Mesenchymal stem cell (in vitro differentiated cells and primary cell): ENCODE measurements around the gene DYSF.

Experiments used
- DNase-seq: peaks from one replicate; pipeline ENCODE4 v3.0.0-alpha.2; 2013
- H2AFZ ChIP-seq: one replicate; pipeline ENCODE4 v1.6.1; 2013; ENCODE audit warnings: low read depth, mild to moderate bottlenecking, control low read depth, inconsistent platforms, low read length, moderate library complexity
- H2AK5ac ChIP-seq: 2 replicates; pipeline ENCODE4 v1.6.1; 2013; ENCODE audit warnings: low read length, moderate library complexity, mild to moderate bottlenecking, inconsistent platforms; ENCODE audit not compliant: severe bottlenecking
- H2BK120ac ChIP-seq: one replicate; pipeline ENCODE4 v1.6.1; 2013; ENCODE audit warnings: low read depth, mild to moderate bottlenecking, inconsistent platforms, low read length, moderate library complexity
- H2BK12ac ChIP-seq, 2 experiments: one replicate each; pipeline ENCODE4 v1.6.1; 2013; ENCODE audit warnings: inconsistent platforms in 2 of 2, low read length in 2 of 2, mild to moderate bottlenecking in 2 of 2, moderate library complexity in 2 of 2, control low read depth in 1 of 2
- H2BK15ac ChIP-seq: one replicate; pipeline ENCODE4 v1.6.1; 2013; ENCODE audit warnings: mild to moderate bottlenecking, low read depth, inconsistent platforms; ENCODE audit not compliant: poor library complexity, severe bottlenecking
- H2BK5ac ChIP-seq: 2 replicates; pipeline ENCODE4 v1.6.1; 2013; ENCODE audit warnings: low read depth, mild to moderate bottlenecking, low read length, control low read depth, inconsistent platforms; ENCODE audit not compliant: poor library complexity, severe bottlenecking
- H3K14ac ChIP-seq, 2 experiments: one replicate each; pipeline ENCODE4 v1.6.1; 2013; ENCODE audit warnings: inconsistent platforms in 2 of 2, low read length in 2 of 2, control low read depth in 1 of 2, mild to moderate bottlenecking in 1 of 2, moderate library complexity in 1 of 2
- H3K18ac ChIP-seq, 2 experiments: one replicate each; pipeline ENCODE4 v1.6.1; 2013; ENCODE audit warnings: inconsistent platforms in 2 of 2, low read length in 2 of 2, control low read depth in 1 of 2, low read depth in 1 of 2, mild to moderate bottlenecking in 1 of 2
- H3K23ac ChIP-seq, 2 experiments: one replicate each; pipeline ENCODE4 v1.6.1; 2013; ENCODE audit warnings: inconsistent platforms in 2 of 2, low read length in 2 of 2, mild to moderate bottlenecking in 2 of 2, moderate library complexity in 2 of 2, control low read depth in 1 of 2
- H3K27ac ChIP-seq: 2 replicates; pipeline ENCODE4 v1.5.1; 2013; ENCODE audit warnings: mild to moderate bottlenecking, moderate library complexity, low read length, control low read depth, inconsistent platforms; ENCODE audit not compliant: poor library complexity, severe bottlenecking
- H3K27me3 ChIP-seq, 2 experiments: 2 replicates each; pipeline versions ENCODE4 v1.6.1 to v1.7.0; 2013; ENCODE audit warnings: low read length in 2 of 2, mild to moderate bottlenecking in 2 of 2, moderate library complexity in 2 of 2, control low read depth in 1 of 2, inconsistent platforms in 1 of 2; ENCODE audit not compliant: control insufficient read depth in 1 of 2, insufficient read depth in 1 of 2
- H3K36me3 ChIP-seq, 2 experiments: 2 replicates each; pipeline versions ENCODE4 v1.6.1 to v1.7.0; 2013; ENCODE audit warnings: low read length in 2 of 2, control low read depth in 1 of 2, inconsistent platforms in 1 of 2, low read depth in 1 of 2, mild to moderate bottlenecking in 1 of 2; ENCODE audit not compliant: insufficient read depth in 2 of 2, control insufficient read depth in 1 of 2
- H3K4ac ChIP-seq, 2 experiments: one replicate each; pipeline ENCODE4 v1.6.1; 2013; ENCODE audit warnings: inconsistent platforms in 2 of 2, low read length in 2 of 2, mild to moderate bottlenecking in 2 of 2, moderate library complexity in 2 of 2, control low read depth in 1 of 2, low read depth in 1 of 2
- H3K4me1 ChIP-seq: 2 replicates; pipeline ENCODE4 v1.6.1; 2013; ENCODE audit warnings: low read depth, low read length, control low read depth; ENCODE audit not compliant: control insufficient read depth, insufficient read depth
- H3K4me2 ChIP-seq: 2 replicates; pipeline ENCODE4 v1.6.1; 2013; ENCODE audit warnings: low read length, mild to moderate bottlenecking, inconsistent platforms; ENCODE audit not compliant: poor library complexity, severe bottlenecking
- H3K4me3 ChIP-seq, 2 experiments: 2 replicates each; pipeline versions ENCODE4 v1.5.1 to v1.7.0; 2013; ENCODE audit warnings: low read length in 2 of 2, mild to moderate bottlenecking in 2 of 2, control low read depth in 1 of 2, low read depth in 1 of 2; ENCODE audit not compliant: insufficient read depth in 1 of 2
- H3K79me1 ChIP-seq: replicated peaks from 2 replicates; pipeline ENCODE4 v1.6.1; 2013; ENCODE audit warnings: mild to moderate bottlenecking, control low read depth, low read length, inconsistent platforms; ENCODE audit not compliant: poor library complexity, severe bottlenecking
- H3K9ac ChIP-seq: 2 replicates; pipeline ENCODE4 v1.7.0; 2013; ENCODE audit warnings: mild to moderate bottlenecking, low read length, moderate library complexity
- H3K9me3 ChIP-seq: 2 replicates; pipeline ENCODE4 v1.7.0; 2013; ENCODE audit warnings: mild to moderate bottlenecking, low read length; ENCODE audit not compliant: control insufficient read depth
- H4K8ac ChIP-seq: one replicate; pipeline ENCODE4 v1.6.1; 2013; ENCODE audit warnings: inconsistent platforms, mild to moderate bottlenecking, low read length, moderate library complexity
- H4K91ac ChIP-seq: one replicate; pipeline ENCODE4 v1.6.1; 2013; ENCODE audit warnings: mild to moderate bottlenecking, low read length, inconsistent platforms
- WGBS: methylation state at CpG from one replicate; pipeline ENCODE4 v1.1.7; 2013; ENCODE audit warnings: mixed read lengths; 5-methylcytosine and 5-hydroxymethylcytosine counted together

The DYSF gene

GRCh38 chr2:71596011-71596410 lies 142.7 kb downstream of the DYSF start:
- H3K18ac ChIP-seq, result no peak overlapping the region

GRCh38 chr2:71597756-71598155 lies 144.4 kb downstream of the DYSF start:
- Histone ChIP-seq H3K27me3 (peaks cover 0 to 69% of the 10 kb centered on the region in 2 experiments), H3K4me3 (no peak overlapping the region), H3K36me3 (peaks cover 0 to 89% of the 10 kb centered on the region in 2 experiments), H3K79me1 (no peaks in the 10 kb centered on the region), H3K9ac (no peak overlapping the region), H4K91ac (no peak overlapping the region), H2BK5ac (no peak overlapping the region), H3K23ac (no peak overlapping the region), H2BK120ac (no peak overlapping the region), H2AFZ (no peak overlapping the region), H2BK12ac (no peak overlapping the region), H3K18ac (no peak overlapping the region), H3K4ac (no peak overlapping the region), H3K9me3 (no peaks in the 10 kb centered on the region), H4K8ac (no peak overlapping the region), H3K4me1 (no peaks in the 10 kb centered on the region), H3K4me2 (no peak overlapping the region), H3K27ac (no peak overlapping the region), H2BK15ac (no peak overlapping the region), H2AK5ac (no peak overlapping the region), H3K14ac (no peak overlapping the region)
- no peak for DNase-seq
- WGBS, result 68% methylated on average over 3 of the region's 4 CpGs

More at GRCh38 chr2:71596011-71596410, 142.7 kb downstream of the DYSF start:
- no peaks in the 10 kb centered on the region for H3K9me3 ChIP-seq
- H3K4me2 ChIP-seq, result no peak overlapping the region
- no peak overlapping the region for H2AK5ac ChIP-seq
- no peak overlapping the region for H2BK15ac ChIP-seq
- H4K8ac ChIP-seq, result no peak overlapping the region
- H3K36me3 ChIP-seq, result peaks cover 0 to 88% of the 10 kb centered on the region in 2 experiments
- H2BK5ac ChIP-seq, result no peak overlapping the region
- H2BK12ac ChIP-seq, result no peak overlapping the region
- H2BK120ac ChIP-seq, result no peak overlapping the region
- 84% methylated on average over 16 of the region's 17 CpGs for WGBS
- no peaks in the 10 kb centered on the region for H3K79me1 ChIP-seq
- no peak for DNase-seq
- no peak overlapping the region for H2AFZ ChIP-seq
- peaks cover 4% of the 10 kb centered on the region for H3K4me1 ChIP-seq
- peaks cover 0 to 59% of the 10 kb centered on the region in 2 experiments for H3K27me3 ChIP-seq
- H3K4ac ChIP-seq, result no peak overlapping the region
- H3K9ac ChIP-seq, result no peak overlapping the region
- H3K14ac ChIP-seq, result no peak overlapping the region
- H3K23ac ChIP-seq, result no peak overlapping the region
- H3K4me3 ChIP-seq, result no peak overlapping the region
- H3K27ac ChIP-seq, result no peak overlapping the region
- no peak overlapping the region for H4K91ac ChIP-seq

- Histone ChIP-seq H3K4me2 (no peak overlapping the region), H3K27ac (no peak overlapping the region), H3K4me3 (no peak overlapping the region), H3K9me3 (no peaks in the 10 kb centered on the region), H3K79me1 (no peaks in the 10 kb centered on the region), H2AFZ (no peak overlapping the region), H4K91ac (no peak overlapping the region), H3K27me3 (peaks cover 0 to 71% of the 10 kb centered on the region in 2 experiments), H2BK15ac (no peak overlapping the region), H3K18ac (no peak overlapping the region), H2AK5ac (no peak overlapping the region), H3K36me3 (peaks cover 0 to 93% of the 10 kb centered on the region in 2 experiments), H2BK12ac (no peak overlapping the region), H2BK120ac (no peak overlapping the region), H2BK5ac (no peak overlapping the region), H4K8ac (no peak overlapping the region), H3K14ac (no peak overlapping the region), H3K9ac (no peak overlapping the region), H3K4ac (no peak overlapping the region), H3K23ac (no peak overlapping the region), H3K4me1 (no peaks in the 10 kb centered on the region)
- WGBS, result 89% methylated on average over 14 of the region's 14 CpGs
- DNase-seq, result no peak
These were observed 145.2 kb downstream of the DYSF start for GRCh38 chr2:71598526-71598925.

- no peak for DNase-seq
- Histone ChIP-seq H3K4me3 (no peak overlapping the region), H3K79me1 (no peaks in the 10 kb centered on the region), H3K9me3 (no peaks in the 10 kb centered on the region), H2BK15ac (no peak overlapping the region), H3K27me3 (peaks cover 0 to 69% of the 10 kb centered on the region in 2 experiments), H3K14ac (no peak overlapping the region), H3K4me1 (no peaks in the 10 kb centered on the region), H3K27ac (no peak overlapping the region), H3K4ac (no peak overlapping the region), H3K18ac (no peak overlapping the region), H3K9ac (no peak overlapping the region), H2AK5ac (no peak overlapping the region), H2BK120ac (no peak overlapping the region), H3K4me2 (no peak overlapping the region), H4K91ac (no peak overlapping the region), H2BK5ac (no peak overlapping the region), H3K36me3 (peaks cover 0 to 93% of the 10 kb centered on the region in 2 experiments), H2AFZ (no peak overlapping the region), H2BK12ac (no peak overlapping the region), H3K23ac (no peak overlapping the region), H4K8ac (no peak overlapping the region)
- WGBS, result 82% methylated on average over 8 of the region's 8 CpGs
These were observed 145.7 kb downstream of the DYSF start for GRCh38 chr2:71599038-71599437.
